NCI-H2227 (cell line): ENCODE data around the gene MTHFD2L.
"Not testable (repeated sequence)": the region's sequence is repeated elsewhere in the genome, so short reads cannot be mapped to it uniquely, and the experiment has no call there.

Experiments
- DNase-seq: peaks from one replicate; lab custom pipeline; 2025; ENCODE audit not compliant: unreplicated experiment; lab: John Stamatoyannopoulos, UW

The MTHFD2L gene

DNA sequence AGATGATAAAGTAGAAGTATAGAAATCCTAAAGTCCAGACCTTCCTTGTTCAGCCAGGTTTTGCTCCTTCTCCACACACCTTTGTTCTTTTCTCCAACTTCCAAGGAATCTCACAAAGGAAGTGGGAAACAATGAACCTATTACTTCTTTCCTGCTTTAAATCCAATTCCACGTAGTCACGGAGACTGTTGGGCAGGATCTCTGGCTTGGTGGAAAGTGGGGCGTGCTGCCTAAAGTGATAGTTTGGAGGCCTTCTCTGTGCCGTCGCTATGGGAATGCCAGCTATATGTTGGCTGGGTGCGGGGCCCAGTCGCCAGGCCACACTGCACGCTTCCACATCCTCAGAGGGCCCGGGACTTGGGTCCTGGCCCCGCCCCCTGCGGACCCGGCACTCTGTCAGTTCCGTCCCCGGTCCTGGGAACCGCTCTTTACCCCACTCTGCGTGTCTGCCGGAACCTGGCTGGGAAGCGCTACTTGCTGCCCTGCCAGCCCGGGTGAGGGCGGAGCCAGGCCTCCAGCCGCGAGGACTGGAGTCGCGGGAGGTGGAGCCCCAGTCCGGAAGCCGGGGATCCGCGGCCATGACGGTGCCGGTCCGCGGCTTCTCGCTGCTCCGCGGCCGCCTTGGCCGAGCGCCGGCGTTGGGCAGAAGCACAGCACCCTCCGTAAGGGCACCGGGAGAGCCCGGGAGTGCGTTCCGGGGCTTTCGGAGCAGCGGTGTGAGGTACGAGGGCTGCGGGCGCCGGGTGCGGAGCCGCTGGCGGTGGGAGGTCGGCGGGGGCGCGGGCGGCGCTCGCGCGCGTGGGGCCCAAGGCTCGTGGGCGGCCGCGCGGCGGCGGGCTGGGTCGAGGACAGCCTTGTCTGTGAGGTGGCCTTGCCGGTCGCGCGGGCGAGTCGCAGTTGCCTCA is at the start of gene MTHFD2L:
Gene MTHFD2L, plus strand, starts transcription at position 558 of the 905 bp plus-strand sequence. Its CDS starts 21 bp downstream, at position 579.
- peak; percentile 94 for DNase-seq

GRCh38 chr4:74108457-74109115 is 49.3 kb upstream of the MTHFD2L start:
- DNase-seq, result no peak

DNA sequence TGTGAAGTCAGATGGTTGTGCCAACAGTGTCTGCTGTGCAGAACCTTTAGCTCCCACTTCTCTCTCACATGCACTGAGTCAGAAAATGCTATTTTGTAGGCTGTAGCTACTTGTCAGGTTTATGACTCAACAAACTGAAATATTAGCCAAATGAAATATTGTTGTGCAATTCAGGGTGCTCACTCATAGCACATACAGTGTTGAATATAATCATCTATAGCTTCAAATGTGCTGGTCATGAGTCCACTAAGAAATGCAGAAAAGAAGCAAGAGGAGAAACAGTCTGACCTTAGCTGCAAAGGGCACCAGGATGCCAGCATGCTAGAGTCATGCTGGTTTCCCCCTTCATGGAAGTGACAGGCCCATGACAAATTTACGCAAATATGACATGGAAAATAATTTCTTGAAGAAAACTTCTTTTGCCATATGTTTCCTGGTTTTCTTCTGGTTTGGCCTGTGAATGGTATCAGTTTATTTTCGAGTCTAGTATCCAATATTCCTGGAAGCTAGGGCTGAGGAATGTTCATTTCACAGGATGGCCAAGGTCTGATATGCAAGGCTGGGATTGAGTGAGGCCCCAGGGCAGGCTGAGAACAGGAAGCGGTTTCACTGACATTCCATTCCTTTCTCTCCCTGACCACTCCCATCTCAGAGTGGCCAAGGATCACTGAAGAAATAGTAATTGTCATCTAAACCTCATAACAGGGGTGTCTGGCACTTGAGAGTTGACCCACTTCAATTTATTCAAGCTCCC is 48.6 kb upstream of the MTHFD2L start:
- no peak for DNase-seq

DNA sequence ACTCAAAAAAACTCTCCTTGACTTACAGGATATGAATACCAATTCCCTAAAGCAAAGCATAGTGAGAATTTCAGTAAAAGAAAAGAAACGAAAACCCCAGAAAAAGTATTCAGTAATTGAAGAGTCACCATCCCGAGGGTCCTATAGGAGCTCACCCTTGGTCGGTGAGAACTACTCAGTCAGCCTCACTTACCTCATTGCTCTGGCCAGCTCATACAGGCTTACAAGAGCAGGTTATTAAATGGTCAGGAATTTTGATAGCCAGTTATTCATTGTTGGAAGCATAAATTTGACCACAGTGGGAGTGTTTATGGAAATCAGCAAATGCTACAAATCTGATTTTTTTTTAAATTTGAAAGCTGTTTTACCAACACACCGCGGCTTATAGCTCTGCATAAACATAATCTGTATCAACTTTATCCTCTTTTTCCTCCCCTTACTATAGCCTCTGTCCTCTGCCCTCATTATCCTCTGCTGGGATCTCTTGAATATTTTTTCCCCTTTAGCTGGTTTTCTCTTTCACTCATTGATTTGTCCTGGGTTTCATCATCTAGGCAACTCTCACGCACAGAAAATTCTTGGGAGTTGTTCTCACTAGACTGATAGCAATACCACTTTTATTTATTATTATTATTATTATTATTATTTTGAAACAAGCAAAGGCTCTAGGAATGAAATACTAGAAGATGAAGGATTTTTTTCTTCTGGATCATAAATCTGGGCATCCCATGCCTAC is 47.9 kb upstream of the MTHFD2L start:
- no peak for DNase-seq

GRCh38 chr4:74110670-74111069 is 47.2 kb upstream of the MTHFD2L start:
- DNase-seq, result no peak

- no peak for DNase-seq
Observed at GRCh38 chr4:74111306-74111975, 46.5 kb upstream of the MTHFD2L start.

DNA sequence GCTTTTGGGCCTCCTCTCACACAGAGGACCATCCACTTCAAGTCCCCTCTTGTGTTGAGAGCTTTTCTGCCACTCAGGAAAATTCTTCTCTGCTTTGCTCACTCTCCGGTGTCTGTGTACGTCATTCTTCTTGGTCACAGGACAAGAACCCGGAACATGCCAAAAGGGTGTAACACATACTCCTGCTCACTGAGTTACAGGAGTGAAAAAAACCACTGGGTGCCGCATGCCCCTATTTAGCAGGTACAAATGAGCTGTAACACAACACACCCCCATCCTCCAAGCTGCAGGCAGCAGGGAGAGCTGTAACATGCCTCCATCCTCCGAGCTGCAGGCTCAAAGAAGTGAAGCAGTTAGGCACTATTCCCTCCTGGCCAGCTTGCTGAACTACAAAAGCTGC is 45.9 kb upstream of the MTHFD2L start:
- no peak for DNase-seq

DNA sequence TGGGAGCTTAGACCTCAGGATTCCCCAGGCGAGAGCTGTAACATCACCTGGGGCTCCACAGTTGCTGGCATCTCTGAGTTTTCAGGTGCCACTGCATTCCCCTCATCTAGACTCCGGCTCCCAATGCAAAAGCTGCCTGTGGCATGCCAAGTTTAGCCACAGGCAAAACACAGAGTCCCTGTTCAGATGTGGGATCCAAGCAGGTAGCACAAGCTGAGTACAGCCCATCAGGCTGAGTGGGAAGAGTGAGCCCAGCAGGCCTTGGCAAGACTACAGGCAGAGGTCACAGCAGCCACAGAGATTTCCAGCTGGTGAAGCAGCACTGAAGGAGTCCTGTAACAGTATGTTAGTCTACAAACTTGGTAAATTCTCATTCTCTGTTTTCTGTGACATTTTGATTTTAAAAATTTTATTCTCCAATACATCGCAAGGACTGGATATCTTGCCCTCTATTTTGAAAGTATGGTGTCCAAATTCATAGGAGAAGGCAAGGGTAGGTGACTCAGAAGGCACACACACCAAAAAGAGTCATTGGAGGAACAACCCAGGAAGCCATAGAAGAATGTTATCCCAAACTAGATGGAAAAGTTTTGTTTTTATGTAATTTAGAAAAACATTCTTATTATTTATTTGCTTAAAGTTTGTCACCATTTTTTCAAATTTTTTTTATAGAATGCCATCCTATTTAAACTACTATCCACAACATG is 45.4 kb upstream of the MTHFD2L start:
- no peak for DNase-seq

DNA sequence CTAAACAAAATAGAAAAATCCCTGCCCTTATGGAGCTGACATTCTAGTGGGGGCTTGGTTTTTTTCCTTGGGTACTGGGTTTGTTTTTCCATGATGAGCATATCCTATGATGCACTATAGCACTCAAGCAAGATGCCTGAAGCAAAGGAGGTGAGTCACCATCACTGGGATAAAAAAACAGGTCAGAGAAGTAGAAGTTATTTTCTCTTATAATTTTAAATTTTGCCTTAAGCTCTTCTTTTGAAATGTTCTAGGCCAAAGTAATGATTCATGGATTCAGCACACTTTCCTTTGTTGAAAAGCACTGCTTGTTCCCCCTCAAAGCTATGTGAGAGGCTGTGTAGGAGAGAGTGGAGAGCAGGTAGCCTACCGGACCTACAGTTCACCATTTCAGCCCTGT is 43.7 kb upstream of the MTHFD2L start:
- DNase-seq, result no peak

GRCh38 chr4:74117024-74117534 is 40.8 kb upstream of the MTHFD2L start:
- no peak for DNase-seq

DNA sequence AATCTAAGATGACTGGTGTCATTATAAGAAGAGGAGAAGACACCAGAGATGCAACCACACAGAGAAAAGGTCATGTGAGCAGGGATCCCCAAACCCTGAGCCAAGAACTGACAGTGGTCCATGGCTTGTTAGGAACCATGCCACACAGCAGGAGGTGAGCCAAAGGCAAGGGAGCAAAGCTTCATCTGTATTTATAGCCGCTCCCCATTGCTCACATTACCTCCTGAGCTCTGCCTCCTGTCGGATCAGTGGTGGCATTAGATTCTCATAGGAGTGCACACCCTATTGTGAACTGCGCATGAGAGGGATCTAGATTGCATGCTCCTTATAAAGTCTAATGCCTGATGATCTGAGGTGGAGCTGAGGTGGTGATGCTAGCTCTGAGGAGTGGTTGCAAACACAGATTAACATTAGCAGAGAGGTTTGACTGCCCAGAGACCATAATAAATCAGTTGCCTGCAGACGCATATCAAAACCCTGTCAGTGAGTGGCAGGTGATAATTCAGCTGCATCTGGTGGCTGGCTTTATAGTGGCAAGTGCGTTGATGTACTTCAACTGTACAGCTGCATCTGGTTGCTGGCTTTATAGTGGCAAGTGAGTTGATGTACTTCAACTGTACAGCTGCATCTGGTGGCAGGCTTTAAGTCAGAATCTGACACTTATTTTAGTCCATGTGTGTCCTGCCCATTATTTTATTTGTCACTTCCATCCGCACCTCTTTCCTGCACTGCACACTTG is 39.1 kb upstream of the MTHFD2L start:
- no peak for DNase-seq

DNA sequence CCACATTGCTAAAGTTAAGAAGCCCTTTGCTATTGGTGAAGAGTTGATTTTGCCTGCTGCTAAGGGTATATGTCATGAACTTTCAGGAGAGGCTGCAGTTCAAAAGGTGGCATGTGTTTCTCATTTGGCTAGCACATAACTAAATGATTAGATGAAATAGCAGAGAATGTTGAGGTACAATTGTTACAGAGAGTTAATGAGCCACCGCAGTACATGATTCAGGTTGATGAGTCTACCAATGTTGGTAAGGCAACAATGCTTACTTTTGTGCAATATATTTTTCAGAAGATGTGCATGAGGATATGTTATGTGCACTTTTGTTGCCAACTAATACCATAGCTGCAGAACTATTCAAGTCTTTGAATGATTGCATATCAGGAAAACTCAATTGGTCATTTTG is 37.8 kb upstream of the MTHFD2L start:
- no peak for DNase-seq

DNA sequence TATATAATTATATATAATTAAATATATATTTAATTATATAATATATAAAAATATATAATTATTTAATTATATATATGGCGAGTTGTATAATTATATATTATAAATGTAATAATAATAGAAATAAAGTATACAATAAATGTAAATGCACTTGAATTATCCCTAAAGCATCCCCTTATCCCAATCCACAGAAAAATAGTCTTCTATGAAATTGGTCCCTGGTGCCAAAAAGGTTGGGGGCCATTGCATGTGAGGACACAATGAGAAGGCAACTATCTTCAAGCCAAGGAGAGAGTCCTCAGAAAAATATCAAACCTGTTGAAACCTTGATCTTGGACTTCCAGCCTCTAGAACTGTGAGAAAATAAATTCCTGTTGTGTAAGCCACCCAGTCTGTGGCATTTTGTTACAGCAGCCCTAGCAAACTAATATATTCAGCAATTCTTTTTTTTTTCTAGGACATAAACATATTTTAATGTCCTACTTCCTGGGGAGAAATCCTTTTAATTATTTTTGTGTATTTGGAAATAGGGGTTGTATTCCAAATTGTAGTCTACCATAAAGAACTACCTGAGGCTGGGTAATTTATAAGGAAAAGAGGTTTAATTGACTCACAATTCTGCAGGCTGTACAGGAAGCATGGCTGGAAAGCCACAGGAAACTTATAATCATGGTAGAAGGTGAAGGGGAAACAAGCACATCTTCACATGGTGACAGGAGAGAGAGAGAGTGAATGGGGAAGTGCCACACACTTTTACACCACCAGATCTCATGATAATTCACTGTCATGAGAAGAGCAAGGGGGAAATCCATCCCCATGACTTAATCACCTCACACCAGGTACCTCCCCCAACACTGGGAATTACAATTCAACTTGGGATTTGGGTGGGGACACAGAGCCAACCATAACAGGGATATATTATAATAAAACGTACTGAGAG is 36.0 kb upstream of the MTHFD2L start:
- DNase-seq, result no peak

GRCh38 chr4:74123065-74123728 is 34.7 kb upstream of the MTHFD2L start:
- no peak for DNase-seq

- DNase-seq, result no peak
Observed at GRCh38 chr4:74125029-74125428, 32.9 kb upstream of the MTHFD2L start.

DNA sequence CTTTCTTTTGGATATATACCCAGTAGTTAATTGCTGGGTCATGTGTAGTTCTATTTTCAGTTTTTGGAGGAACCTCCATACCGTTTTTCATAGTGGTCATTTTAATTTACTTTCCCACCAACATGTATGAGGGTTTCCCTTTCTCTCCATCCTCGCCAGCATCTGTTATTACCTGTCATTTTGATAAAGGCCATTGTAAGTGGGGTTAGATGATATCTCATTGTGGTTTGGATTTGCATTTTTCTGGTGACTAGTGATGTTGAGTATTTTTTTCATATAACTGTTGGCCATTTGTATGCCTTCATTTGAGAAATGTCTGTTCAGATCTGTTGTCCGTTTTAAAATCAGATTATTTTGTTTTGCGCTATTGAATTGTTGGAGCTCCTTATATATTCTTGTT is 30.2 kb upstream of the MTHFD2L start:
- DNase-seq, result no peak

GRCh38 chr4:74130843-74131242 is 27.1 kb upstream of the MTHFD2L start:
- DNase-seq, result not testable (repeated sequence)
